GM18519 (cell line): ENCODE measurements around the gene HTD2.

Experiments used
- ATAC-seq: cut with Tn5 transposase; IDR thresholded peaks from one replicate; pipeline ENCODE4 v1.9.1; 2021; ENCODE audit warnings: mild to moderate bottlenecking, moderate library complexity; ENCODE audit not compliant: unreplicated experiment, low FRiP score

HTD2 gene

GRCh38 chr3:58291671-58292338 is 14.5 kb upstream of the HTD2 start:
- no peak for ATAC-seq

GRCh38 chr3:58292866-58293265 is 13.5 kb upstream of the HTD2 start:
- ATAC-seq: no peak

GRCh38 chr3:58293516-58293915 is 12.8 kb upstream of the HTD2 start:
- ATAC-seq: no peak

- no peak for ATAC-seq
These were observed 10.1 kb upstream of the HTD2 start for GRCh38 chr3:58296269-58296668.

- ATAC-seq: no peak
These were observed 9.5 kb upstream of the HTD2 start for GRCh38 chr3:58296843-58297242.

- no peak for ATAC-seq
These were observed 8.1 kb upstream of the HTD2 start for GRCh38 chr3:58298190-58298589.

- ATAC-seq: no peak
These were observed 7.2 kb upstream of the HTD2 start for GRCh38 chr3:58299075-58299474.

GRCh38 chr3:58299839-58300516 is 6.3 kb upstream of the HTD2 start:
- ATAC-seq: no peak

GRCh38 chr3:58307639-58308215 is 1.4 kb downstream of the HTD2 start:
- ATAC-seq: no peak

GRCh38 chr3:58308728-58309127 is 2.4 kb downstream of the HTD2 start:
- no peak for ATAC-seq

- no peak for ATAC-seq
These were observed 11.5 kb downstream of the HTD2 start for GRCh38 chr3:58317811-58318210.

- ATAC-seq: no peak
These were observed 15.5 kb downstream of the HTD2 start for GRCh38 chr3:58321791-58322190.

- ATAC-seq: no peak
These were observed 16.5 kb downstream of the HTD2 start for GRCh38 chr3:58322793-58323192.

GRCh38 chr3:58323529-58324390 is 17.4 kb downstream of the HTD2 start:
- ATAC-seq: no peak

GRCh38 chr3:58324391-58325390 is 18.4 kb downstream of the HTD2 start:
- no peak for ATAC-seq

GRCh38 chr3:58325525-58325992 is 19.2 kb downstream of the HTD2 start:
- ATAC-seq: no peak

- no peak for ATAC-seq
These were observed 20.1 kb downstream of the HTD2 start for GRCh38 chr3:58326267-58326900.

- ATAC-seq: no peak
These were observed 23.0 kb downstream of the HTD2 start for GRCh38 chr3:58329150-58329921.
